Right cardiac atrium (tissue), 5 donors: Measurements from ENCODE around the gene MALAT1. TPM values are rescaled to one million over a fixed set of nuclear protein-coding genes. Genes with fewer than 3 reads are reported as not detected.

Experiments used
- ATAC-seq, 2 donors: fragments of 200-7000 bp; cut with Tn5 transposase; one replicate each; pipeline versions ENCODE4 v1.8.0 to v1.9.1; 2020; ENCODE audit warnings: moderate library complexity in 2 of 2, mild to moderate bottlenecking in 1 of 2
- DNase-seq, 3 donors: peaks; one replicate each; pipeline ENCODE4 v3.0.0-alpha.2; 2020
- H3K27ac ChIP-seq: one replicate; pipeline ENCODE4 v1.5.1; 2013; ENCODE audit warnings: mild to moderate bottlenecking, low read length, control low read depth, moderate library complexity
- H3K27me3 ChIP-seq: one replicate; pipeline ENCODE4 v1.6.1; 2013; ENCODE audit not compliant: control insufficient read depth, insufficient read depth
- H3K4me1 ChIP-seq: one replicate; pipeline ENCODE4 v1.6.1; 2013; ENCODE audit warnings: low read length; ENCODE audit not compliant: control insufficient read depth, insufficient read depth
- H3K4me3 ChIP-seq: one replicate; pipeline ENCODE4 v1.5.1; 2013; ENCODE audit warnings: low read length, control low read depth
- H3K9me3 ChIP-seq: one replicate; pipeline ENCODE4 v1.6.1; 2013; ENCODE audit warnings: low read length; ENCODE audit not compliant: control insufficient read depth
- WGBS: extraction: QIAGEN DNeasy Blood & Tissue Kit; methylation state at CpG from one replicate; pipeline ENCODE4 v1.1.7; 2013; 5-methylcytosine and 5-hydroxymethylcytosine counted together
- intact Hi-C, 4 donors: fragments of 100-400 bp; cut with DNase I; formaldehyde crosslinking; loops; one replicate each; pipeline versions ENCODE4 v1.11.0 to v1.14.0; 2022 to 2023
- polyA plus RNA-seq: library from polyadenylated mRNA; stranded (reverse); fragments of 200-250 nt; gene quantifications from one replicate; pipeline ENCODE4 v1.2.3, GENCODE V29; 2013
- total RNA-seq, 4 donors: library from RNA; stranded (reverse); fragmentation: NEBNext Ultra II Directional; extraction: Animal tissue kit (Norgen Biotek cat#: 25700); gene quantifications; one replicate each; pipeline ENCODE4 v1.2.1, GENCODE V29; 2021
- donor health status: healthy with polysubstance abuse.
- donor health status: DM: no; HTN: yes; CAD: no.
- donor health status: DM: no; HTN: no; CAD: no.
- donor health status: DM: no; HTN: yes; CAD: no; lungs with severe emphysema.
- donor health status: DM: yes; HTN: yes; CAD: no.

Gene MALAT1
- total and polyA plus RNA-seq, 5 donors = 1,948 to 5,353 (median 4,935) TPM

DNA sequence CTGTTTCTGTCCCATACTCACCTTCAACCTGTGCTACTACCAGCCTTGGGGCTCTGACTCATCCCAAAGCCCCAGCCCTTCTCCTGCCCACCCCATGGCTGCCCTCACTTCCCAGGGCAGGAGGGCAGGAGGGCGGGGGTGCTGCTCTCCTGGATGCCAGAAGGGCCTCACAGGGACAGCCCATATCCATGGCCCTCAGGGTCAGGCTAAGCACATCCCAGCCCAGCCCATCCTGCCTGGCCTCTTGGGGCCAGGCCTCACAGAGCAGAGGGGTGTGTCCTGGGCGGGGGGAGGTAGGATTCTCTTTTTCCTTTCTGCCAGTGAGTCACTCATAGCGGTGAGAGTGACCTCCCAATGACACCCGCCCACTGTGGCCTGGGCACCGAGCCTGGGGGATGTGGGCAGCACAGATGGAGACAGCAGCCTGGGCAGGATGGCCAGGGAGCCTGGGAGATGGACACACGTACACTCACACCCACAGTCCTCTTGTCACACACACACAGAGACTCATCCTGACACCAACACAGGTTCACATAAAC, 56.9 kb downstream of the MALAT1 start:
- 21% methylated on average over 6 of the region's 6 CpGs for WGBS
- peak overlapping the region; percentile 11 for H3K27ac ChIP-seq
- DNase-seq (peak; percentile 81 to 85 (median 83)), ATAC-seq (peak; percentile 4 to 74)
- no peak overlapping the region for H3K4me3 ChIP-seq
- H3K4me1 ChIP-seq = peaks cover 9% of the 10 kb centered on the region
- no peaks in the 10 kb centered on the region for H3K27me3 ChIP-seq
- no peaks in the 10 kb centered on the region for H3K9me3 ChIP-seq
- intact Hi-C loops = no loop called here

Other genes starting within 250 kb of the MALAT1 start
- gene POLA2, start 237.1 kb upstream of the MALAT1 start, total RNA-seq = 10 to 100 TPM in 1 of 4 donors, 1 to 10 TPM in 3; 5.8 to 13.1 (median 7.5) TPM
- gene POLA2, start 237.1 kb upstream of the MALAT1 start, polyA plus RNA-seq = 5.7 TPM
- gene CDC42EP2, start 184.2 kb upstream of the MALAT1 start, total RNA-seq = 10 to 100 TPM in 2 of 4 donors, 1 to 10 TPM in 2; 9.1 to 21.2 (median 10.7) TPM
- 12.2 TPM for gene CDC42EP2, start 184.2 kb upstream of the MALAT1 start, polyA plus RNA-seq
- gene DPF2, start 165.2 kb upstream of the MALAT1 start, total RNA-seq = 10 to 100 TPM; 51.9 to 61.6 (median 59.7) TPM
- gene DPF2, start 165.2 kb upstream of the MALAT1 start, polyA plus RNA-seq = 33.2 TPM
- gene TIGD3, start 144.3 kb upstream of the MALAT1 start, total RNA-seq = under 1 TPM in 3 of 4 donors, not detected in 1; 0.14 to 0.23 (median 0.15) TPM
- 0.20 TPM for gene TIGD3, start 144.3 kb upstream of the MALAT1 start, polyA plus RNA-seq
- 1 to 10 TPM; 6.1 to 7.7 (median 7.4) TPM for gene SLC25A45, start 116.4 kb upstream of the MALAT1 start, total RNA-seq
- gene SLC25A45, start 116.4 kb upstream of the MALAT1 start, polyA plus RNA-seq = 5.5 TPM
- gene FRMD8, start 112.4 kb upstream of the MALAT1 start, total RNA-seq = 10 to 100 TPM; 12.2 to 16.1 (median 12.9) TPM
- gene FRMD8, start 112.4 kb upstream of the MALAT1 start, polyA plus RNA-seq = 9.3 TPM
- 100 to 1,000 TPM; 346 to 441 (median 427) TPM for gene NEAT1, start 76.2 kb upstream of the MALAT1 start, total RNA-seq
- 441 TPM for gene NEAT1, start 76.2 kb upstream of the MALAT1 start, polyA plus RNA-seq
- gene SCYL1, start 26.0 kb downstream of the MALAT1 start, total RNA-seq = 10 to 100 TPM; 59.9 to 65.2 (median 62.8) TPM
- 56.6 TPM for gene SCYL1, start 26.0 kb downstream of the MALAT1 start, polyA plus RNA-seq
- 100 to 1,000 TPM; 128 to 161 (median 140) TPM for gene LTBP3, start 59.3 kb downstream of the MALAT1 start, total RNA-seq
- gene LTBP3, start 59.3 kb downstream of the MALAT1 start, polyA plus RNA-seq = 60.2 TPM
- 10 to 100 TPM; 32.6 to 35.3 (median 34.9) TPM for gene ZNRD2, start 71.4 kb downstream of the MALAT1 start, total RNA-seq
- 56.8 TPM for gene ZNRD2, start 71.4 kb downstream of the MALAT1 start, polyA plus RNA-seq
- gene FAM89B, start 73.5 kb downstream of the MALAT1 start, total RNA-seq = 10 to 100 TPM; 40.5 to 46.6 (median 45.9) TPM
- 43.0 TPM for gene FAM89B, start 73.5 kb downstream of the MALAT1 start, polyA plus RNA-seq
- gene EHBP1L1, start 77.0 kb downstream of the MALAT1 start, total RNA-seq = 10 to 100 TPM; 43.9 to 80.2 (median 48.2) TPM
- gene EHBP1L1, start 77.0 kb downstream of the MALAT1 start, polyA plus RNA-seq = 35.7 TPM
- under 1 TPM; 0.28 to 0.88 (median 0.55) TPM for gene KCNK7, start 96.8 kb downstream of the MALAT1 start, total RNA-seq
- 0.18 TPM for gene KCNK7, start 96.8 kb downstream of the MALAT1 start, polyA plus RNA-seq
- gene MAP3K11, start 115.2 kb downstream of the MALAT1 start, total RNA-seq = 10 to 100 TPM; 35.0 to 41.2 (median 38.1) TPM
- gene MAP3K11, start 115.2 kb downstream of the MALAT1 start, polyA plus RNA-seq = 30.8 TPM
- gene PCNX3, start 116.7 kb downstream of the MALAT1 start, total RNA-seq = 10 to 100 TPM; 13.4 to 17.2 (median 14.8) TPM
- gene PCNX3, start 116.7 kb downstream of the MALAT1 start, polyA plus RNA-seq = 10.2 TPM
- 10 to 100 TPM; 22.4 to 27.4 (median 26.2) TPM for gene SIPA1, start 139.1 kb downstream of the MALAT1 start, total RNA-seq
- 19.3 TPM for gene SIPA1, start 139.1 kb downstream of the MALAT1 start, polyA plus RNA-seq
- gene RELA, start 163.9 kb downstream of the MALAT1 start, total RNA-seq = 10 to 100 TPM; 40.1 to 54.6 (median 40.9) TPM
- gene RELA, start 163.9 kb downstream of the MALAT1 start, polyA plus RNA-seq = 30.6 TPM
- 10 to 100 TPM; 49.0 to 57.2 (median 54.0) TPM for gene KAT5, start 213.2 kb downstream of the MALAT1 start, total RNA-seq
- gene KAT5, start 213.2 kb downstream of the MALAT1 start, polyA plus RNA-seq = 49.1 TPM
- 10 to 100 TPM; 68.1 to 94.4 (median 76.4) TPM for gene RNASEH2C, start 221.8 kb downstream of the MALAT1 start, total RNA-seq
- 158 TPM for gene RNASEH2C, start 221.8 kb downstream of the MALAT1 start, polyA plus RNA-seq